Raji (cell line): ENCODE results near the gene ADAM15.

Experiments
- POLR2A ChIP-seq: IDR thresholded peaks from 2 replicates; pipeline ENCODE4 v1.6.1; 2011; ENCODE audit warnings: low read depth, low read length, control low read depth; ENCODE audit not compliant: insufficient read depth

The ADAM15 gene

GRCh38 chr1:155018617-155019348 lies 32.3 kb upstream of the ADAM15 start:
- TF ChIP-seq POLR2A, result no peak

GRCh38 chr1:155019377-155020245 lies 31.5 kb upstream of the ADAM15 start:
- TF ChIP-seq POLR2A, result no peak

GRCh38 chr1:155022136-155022926 lies 28.8 kb upstream of the ADAM15 start:
- no peak for TF ChIP-seq POLR2A

- no peak for TF ChIP-seq POLR2A
Observed at GRCh38 chr1:155022927-155023236, 28.2 kb upstream of the ADAM15 start.

GRCh38 chr1:155023627-155024026 lies 27.5 kb upstream of the ADAM15 start:
- TF ChIP-seq POLR2A, result no peak

GRCh38 chr1:155024315-155024714 lies 26.8 kb upstream of the ADAM15 start:
- TF ChIP-seq POLR2A, result no peak

- TF ChIP-seq POLR2A, result no peak
Observed at GRCh38 chr1:155026154-155026553, 25.0 kb upstream of the ADAM15 start.

GRCh38 chr1:155026588-155026987 lies 24.5 kb upstream of the ADAM15 start:
- no peak for TF ChIP-seq POLR2A

- no peak for TF ChIP-seq POLR2A
Observed at GRCh38 chr1:155029513-155030242, 21.4 kb upstream of the ADAM15 start.

GRCh38 chr1:155030243-155030795 lies 20.8 kb upstream of the ADAM15 start:
- TF ChIP-seq POLR2A, result no peak

GRCh38 chr1:155030899-155031298 lies 20.2 kb upstream of the ADAM15 start:
- TF ChIP-seq POLR2A, result no peak

GRCh38 chr1:155032886-155033285 lies 18.2 kb upstream of the ADAM15 start:
- TF ChIP-seq POLR2A, result no peak

- TF ChIP-seq POLR2A, result no peak
Observed at GRCh38 chr1:155033524-155033923, 17.6 kb upstream of the ADAM15 start, which contains the start of the genes DCST1 and DCST2. TSS of gene DCST1 (plus strand) at chr1:155033824. CDS start at chr1:155034037, 213 bp downstream. TSS of gene DCST2 (minus strand) at chr1:155033781. CDS start at chr1:155033701, 80 bp downstream.

GRCh38 chr1:155034318-155035208 lies 16.6 kb upstream of the ADAM15 start:
- TF ChIP-seq POLR2A, result no peak

- TF ChIP-seq POLR2A, result no peak
Observed at GRCh38 chr1:155035936-155036335, 15.2 kb upstream of the ADAM15 start.
